ENCODE measurements around the gene SLC6A18. TPM values are rescaled to one million over a fixed set of nuclear protein-coding genes. Genes with fewer than 3 reads are reported as not detected.

Gene SLC6A18
- total RNA-seq, 2 donors from 2014 or later: not detected

DNA sequence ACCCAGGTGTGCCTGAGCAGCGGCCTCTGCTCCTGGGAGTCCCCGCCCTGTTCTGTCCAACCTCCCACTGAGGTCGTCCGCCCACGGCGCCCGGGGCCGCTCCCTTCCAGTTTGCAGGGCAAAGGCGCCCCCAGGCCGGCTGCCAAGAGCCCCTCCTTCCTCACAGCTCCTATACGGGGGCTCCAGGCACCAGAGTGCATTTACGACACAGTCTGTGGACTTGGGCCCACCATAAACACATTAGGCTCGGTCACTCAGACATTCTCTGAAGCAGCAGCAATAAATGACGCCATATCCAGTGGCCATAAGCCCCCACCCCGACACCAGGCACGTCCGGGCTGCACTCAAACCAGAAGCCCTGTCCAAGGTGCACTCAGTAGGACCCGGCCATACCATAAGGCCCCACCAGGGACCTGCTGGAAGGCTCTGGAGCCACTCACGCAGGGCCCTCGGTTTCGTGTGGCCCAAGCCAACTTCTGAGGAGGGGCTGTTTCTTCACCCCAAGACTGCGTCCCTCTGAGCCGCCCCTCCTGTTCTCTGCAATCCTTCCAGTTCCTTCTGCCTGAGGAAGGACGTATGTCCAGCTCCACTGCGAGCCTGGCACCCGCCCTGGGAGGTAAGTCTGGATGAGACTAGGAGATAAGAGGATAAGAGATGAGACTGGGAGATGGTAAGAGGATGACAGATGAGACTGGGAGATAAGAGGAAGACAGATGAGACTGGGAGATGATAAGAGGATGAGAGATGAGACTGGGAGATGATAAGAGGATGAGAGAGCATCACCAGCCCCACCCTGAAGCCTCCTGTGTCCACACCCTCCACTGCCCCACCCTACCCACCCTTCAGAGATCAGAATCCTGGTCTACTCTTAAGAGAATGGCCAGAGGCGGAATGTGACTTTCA is 26.7 kb downstream of the SLC6A18 start:
- peaks cover 0 to 8% of the 10 kb centered on the region in 2 donors for H3K27me3 ChIP-seq
- WGBS, 2 donors: 58 to 62% methylated on average over 18 to 26 of the region's 27 CpGs
- H3K4me3 ChIP-seq: no peak overlapping the region
- DNase-seq (no peak), ATAC-seq (no peak)
- peaks cover 4% of the 10 kb centered on the region for H3K4me1 ChIP-seq
- TF ChIP-seq POLR2A (IDR thresholded peaks at IDR 0.05): no peak
- TF ChIP-seq, protein P1, sequence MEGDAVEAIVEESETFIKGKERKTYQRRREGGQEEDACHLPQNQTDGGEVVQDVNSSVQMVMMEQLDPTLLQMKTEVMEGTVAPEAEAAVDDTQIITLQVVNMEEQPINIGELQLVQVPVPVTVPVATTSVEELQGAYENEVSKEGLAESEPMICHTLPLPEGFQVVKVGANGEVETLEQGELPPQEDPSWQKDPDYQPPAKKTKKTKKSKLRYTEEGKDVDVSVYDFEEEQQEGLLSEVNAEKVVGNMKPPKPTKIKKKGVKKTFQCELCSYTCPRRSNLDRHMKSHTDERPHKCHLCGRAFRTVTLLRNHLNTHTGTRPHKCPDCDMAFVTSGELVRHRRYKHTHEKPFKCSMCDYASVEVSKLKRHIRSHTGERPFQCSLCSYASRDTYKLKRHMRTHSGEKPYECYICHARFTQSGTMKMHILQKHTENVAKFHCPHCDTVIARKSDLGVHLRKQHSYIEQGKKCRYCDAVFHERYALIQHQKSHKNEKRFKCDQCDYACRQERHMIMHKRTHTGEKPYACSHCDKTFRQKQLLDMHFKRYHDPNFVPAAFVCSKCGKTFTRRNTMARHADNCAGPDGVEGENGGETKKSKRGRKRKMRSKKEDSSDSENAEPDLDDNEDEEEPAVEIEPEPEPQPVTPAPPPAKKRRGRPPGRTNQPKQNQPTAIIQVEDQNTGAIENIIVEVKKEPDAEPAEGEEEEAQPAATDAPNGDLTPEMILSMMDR (IDR thresholded peaks at IDR 0.05): no peak
- H3K9me3 ChIP-seq: no peaks in the 10 kb centered on the region
- H3K27ac ChIP-seq: no peak overlapping the region
- intact Hi-C loops (cut with DNase I): no loop called here
- H3K36me3 ChIP-seq (replicated peaks in 1 of 2; ENCODE audit: insufficient read depth in 1 of 2, low read depth in 2 of 2): no peaks in the 10 kb centered on the region

DNA sequence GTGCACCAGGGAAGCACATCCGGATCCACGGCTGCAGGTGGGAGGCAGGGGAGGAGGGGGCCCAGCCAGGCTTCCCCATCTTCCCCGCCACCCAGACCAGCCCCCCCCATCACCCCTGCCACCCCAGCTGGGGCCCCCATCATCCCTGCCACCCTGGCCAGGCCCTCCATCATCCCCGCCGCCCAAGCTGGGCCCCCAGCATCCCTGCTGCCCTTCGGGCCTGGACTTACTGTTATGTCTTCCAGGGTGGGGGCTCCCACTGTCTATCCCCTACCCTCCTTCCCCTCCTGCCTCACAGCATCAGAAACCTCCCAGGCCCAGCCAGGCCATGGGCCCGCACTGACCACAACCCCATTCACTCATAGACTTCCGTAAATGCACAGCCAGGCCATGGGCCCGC is 27.5 kb downstream of the SLC6A18 start:
- Histone ChIP-seq H3K9me3 (no peaks in the 10 kb centered on the region), H3K27me3 (peaks cover 0 to under 1% of the 10 kb centered on the region in 2 donors), H3K4me1 (no peaks in the 10 kb centered on the region), H3K27ac (no peak overlapping the region), H3K4me3 (no peak overlapping the region), H3K36me3 (replicated peaks in 1 of 2; ENCODE audit: insufficient read depth in 1 of 2, low read depth in 2 of 2) (no peaks in the 10 kb centered on the region)
- no peak for ATAC-seq
- no peak for DNase-seq
- 90 to 95% methylated on average over 7 to 9 of the region's 9 CpGs for WGBS, 2 donors
- intact Hi-C loops (cut with DNase I): no loop called here
- TF ChIP-seq POLR2A (IDR thresholded peaks at IDR 0.05): no peak
- TF ChIP-seq, protein P1 (IDR thresholded peaks at IDR 0.05): no peak

DNA sequence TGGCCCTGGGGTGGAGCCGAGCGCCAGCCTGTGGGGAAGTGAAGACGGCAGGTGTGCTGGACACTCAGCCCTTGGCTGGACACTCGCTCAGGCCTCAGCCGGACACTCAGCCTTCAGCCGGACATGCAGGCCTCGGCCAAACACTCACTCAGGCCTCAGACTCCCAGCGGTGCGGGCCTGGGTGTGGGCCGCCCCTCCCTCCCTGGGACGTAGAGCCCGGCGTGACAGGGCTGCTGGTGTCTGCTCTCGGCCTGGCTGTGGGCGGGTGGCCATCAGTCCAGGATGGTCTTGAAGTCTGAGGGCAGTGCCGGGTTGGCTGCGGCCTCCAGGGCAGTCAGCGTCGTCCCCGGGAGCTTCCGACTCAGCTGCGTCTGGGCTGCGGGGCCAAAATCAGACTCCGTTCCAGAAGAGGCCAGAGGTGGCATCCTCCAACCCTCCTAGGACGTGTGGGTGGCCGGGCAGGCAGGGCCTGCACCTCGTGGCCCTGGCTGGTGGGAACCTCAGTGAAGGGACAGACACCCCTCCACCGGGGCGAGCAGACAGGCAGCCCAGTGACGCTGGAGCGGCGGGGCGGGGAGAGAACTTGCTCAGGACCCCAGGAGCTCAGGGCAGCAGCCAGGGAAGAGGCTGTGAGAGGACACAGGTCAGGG is 28.4 kb downstream of the SLC6A18 start:
- no peak for ATAC-seq
- H3K4me1 ChIP-seq: no peaks in the 10 kb centered on the region
- no peaks in the 10 kb centered on the region for H3K9me3 ChIP-seq
- DNase-seq: no peak
- TF ChIP-seq, protein P1 (IDR thresholded peaks at IDR 0.05): no peak
- TF ChIP-seq POLR2A (IDR thresholded peaks at IDR 0.05): no peak
- H3K36me3 ChIP-seq (replicated peaks in 1 of 2; ENCODE audit: insufficient read depth in 1 of 2, low read depth in 2 of 2): no peaks in the 10 kb centered on the region
- no peaks in the 10 kb centered on the region for H3K27me3 ChIP-seq
- 87 to 88% methylated on average over 10 to 33 of the region's 33 CpGs for WGBS, 2 donors
- intact Hi-C loops (cut with DNase I): no loop called here
- H3K27ac ChIP-seq: no peak overlapping the region
- H3K4me3 ChIP-seq: no peak overlapping the region

DNA sequence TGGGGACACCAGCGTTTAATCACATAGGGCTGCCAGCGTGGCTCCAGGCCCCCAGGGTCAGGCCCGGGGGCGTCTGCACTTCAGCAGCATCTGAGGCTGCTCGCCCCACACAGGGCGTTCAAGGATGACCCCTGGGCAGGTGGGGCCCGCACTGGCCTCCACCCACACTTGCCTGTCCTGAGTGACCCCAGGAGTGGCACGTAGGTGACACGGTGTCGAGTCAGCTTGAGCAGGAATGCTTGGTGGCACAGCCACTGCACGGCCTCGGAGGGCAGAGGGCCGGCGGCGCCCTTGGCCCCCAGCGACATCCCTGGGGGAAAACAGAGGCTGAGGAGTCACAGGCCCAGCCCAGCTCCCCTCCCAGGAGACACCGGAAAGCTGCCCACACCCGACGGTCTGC is 29.0 kb downstream of the SLC6A18 start:
- DNase-seq: no peak
- no peak for TF ChIP-seq POLR2A (IDR thresholded peaks at IDR 0.05)
- TF ChIP-seq, protein P1 (IDR thresholded peaks at IDR 0.05): no peak

More for the DNA sequence above, 29.0 kb downstream of the SLC6A18 start:
- Histone ChIP-seq H3K9me3 (no peaks in the 10 kb centered on the region), H3K4me3 (no peak overlapping the region), H3K27ac (no peak overlapping the region), H3K27me3 (no peaks in the 10 kb centered on the region), H3K36me3 (replicated peaks in 1 of 2; ENCODE audit: insufficient read depth in 1 of 2, low read depth in 2 of 2) (no peaks in the 10 kb centered on the region), H3K4me1 (no peaks in the 10 kb centered on the region)
- whole genome bisulfite sequencing, 2 donors: 67 to 79% methylated on average over 2 to 16 of the region's 19 CpGs
- intact Hi-C loops (cut with DNase I): no loop called here
- ATAC-seq: no peak
